HepG2 (cell line): Measurements from ENCODE around the gene KDM4F. TPM values are rescaled to one million over a fixed set of nuclear protein-coding genes. Genes with fewer than 3 reads are reported as not detected.
"Not testable (repeated sequence)": the region's sequence is repeated elsewhere in the genome, so short reads cannot be mapped to it uniquely, and the experiment has no call there.

ENCODE experiments used
- ATAC-seq: fragments of 200-7000 bp; cut with Tn5 transposase; 3 replicates; pipeline ENCODE4 v1.9.1; 2020; ENCODE audit warnings: mild to moderate bottlenecking, moderate library complexity
- Bru-seq: library from RNA; stranded (reverse); fragments of 400-500 nt; gene quantifications from one replicate; lab custom pipeline; 2021; lab: Mats Ljungman, UMichigan
- BruChase-seq, 2 experiments: library from RNA; stranded (reverse); fragments of 400-500 nt; gene quantifications; one replicate each; lab custom pipeline; 2021; lab: Mats Ljungman, UMichigan
- BruUV-seq: library from RNA; stranded (reverse); fragments of 400-500 nt; replicated peaks from 2 replicates; lab custom pipeline; 2021; lab: Mats Ljungman, UMichigan
- CTCF ChIA-PET: fragments of 300-600 bp; formaldehyde crosslinking; extraction: SDS; loops from one replicate; lab custom pipeline; 2021; ENCODE audit warnings: low total read pairs, inconsistent platforms, low intra/inter-chr PET ratio; lab: Yijun Ruan, JAX
- POLR2A ChIA-PET: fragments of 350-600 bp; sonication (Branson Sonifier 250); formaldehyde crosslinking; loops from one replicate; lab custom pipeline; 2020; ENCODE audit warnings: antibody characterized with exemption, inconsistent platforms; lab: Yijun Ruan, JAX
- DNase-seq: peaks from one replicate; pipeline ENCODE4 v3.0.0-alpha.2; 2015; ENCODE audit warnings: low spot score
- FAIRE-seq: peaks from 3 replicates; lab custom pipeline; 2011; peaks lifted over from hg19 to GRCh38; lab: Jason Lieb, UNC
- H2AFZ ChIP-seq: one replicate; pipeline ENCODE4 v1.6.1; 2011; ENCODE audit warnings: low read length, inconsistent platforms
- H3K27ac ChIP-seq: fragments of 300-600 bp; 3 replicates; pipeline ENCODE4 v1.8.0; 2011; ENCODE audit warnings: mixed run types, mild to moderate bottlenecking, mixed read lengths, low read length, inconsistent platforms; ENCODE audit not compliant: insufficient read depth; ENCODE audit errors: extremely low read length
- H3K27me3 ChIP-seq, 2 experiments: fragments of 200-600 bp in 1 of 2; 2 replicates in 1 of 2; 3 replicates in 1 of 2; pipeline versions ENCODE4 v1.6.0 to v1.8.0; 2011; ENCODE audit warnings: low read length in 2 of 2, mild to moderate bottlenecking in 2 of 2, moderate library complexity in 2 of 2, inconsistent platforms in 1 of 2; ENCODE audit not compliant: insufficient read depth in 2 of 2, control insufficient read depth in 1 of 2
- H3K36me3 ChIP-seq, 2 experiments: fragments of 200-600 bp in 1 of 2; replicated peaks in 1 of 2; 2 replicates in 1 of 2; 3 replicates in 1 of 2; pipeline versions ENCODE4 v1.5.1 to v1.8.0; 2011; ENCODE audit warnings: low read length in 2 of 2, inconsistent platforms in 1 of 2; ENCODE audit not compliant: insufficient read depth in 2 of 2, control insufficient read depth in 1 of 2
- H3K4me1 ChIP-seq: 2 replicates; pipeline ENCODE4 v1.5.1; 2012; ENCODE audit warnings: low read length, inconsistent platforms; ENCODE audit not compliant: insufficient read depth
- H3K4me2 ChIP-seq: 2 replicates; pipeline ENCODE4 v1.6.0; 2011; ENCODE audit warnings: low read depth, low read length, inconsistent platforms
- H3K4me3 ChIP-seq, 3 experiments: fragments of 200-600 bp in 1 of 3; sonication (generic), shearing (Covaris generic) in 1 of 3; replicated peaks in 1 of 3; 2 replicates each; pipeline ENCODE4 v1.5.1; 2011 to 2016; ENCODE audit warnings: low read length in 3 of 3, inconsistent platforms in 2 of 3, low read depth in 2 of 3, mild to moderate bottlenecking in 2 of 3, control low read depth in 1 of 3, mixed read lengths in 1 of 3; ENCODE audit not compliant: insufficient read depth in 1 of 3
- H3K79me2 ChIP-seq: one replicate; pipeline ENCODE4 v1.6.1; 2011; ENCODE audit warnings: low read length, inconsistent platforms; ENCODE audit not compliant: insufficient read depth
- H3K9ac ChIP-seq: 2 replicates; pipeline ENCODE4 v1.6.0; 2011; ENCODE audit warnings: mild to moderate bottlenecking, low read depth, low read length, inconsistent platforms; ENCODE audit not compliant: insufficient read depth
- H3K9me3 ChIP-seq: 2 replicates; pipeline ENCODE4 v1.5.1; 2012; ENCODE audit warnings: mild to moderate bottlenecking, low read length
- H4K20me1 ChIP-seq: 2 replicates; pipeline ENCODE4 v1.6.0; 2011; ENCODE audit warnings: inconsistent platforms, mild to moderate bottlenecking, low read length, moderate library complexity; ENCODE audit not compliant: insufficient read depth
- CBFB ChIP-seq: sonication (generic); formaldehyde crosslinking; IDR thresholded peaks from 2 replicates; pipeline ENCODE4 v1.4.0; 2020; ENCODE audit warnings: missing genetic modification reagents
- CHCHD3 ChIP-seq: sonication (generic); formaldehyde crosslinking; IDR thresholded peaks from 2 replicates; pipeline ENCODE4 v1.8.0; 2022; ENCODE audit warnings: mild to moderate bottlenecking, missing genetic modification reagents, moderate library complexity
- CHD2 ChIP-seq: IDR thresholded peaks from 2 replicates; pipeline ENCODE4 v1.6.1; 2011; ENCODE audit warnings: low read depth, low read length, improper control_type of control experiment
- PRMT3 ChIP-seq: sonication (generic); formaldehyde crosslinking; IDR thresholded peaks from 2 replicates; pipeline ENCODE4 v1.8.1; 2022; ENCODE audit warnings: low read depth, mild to moderate bottlenecking, moderate library complexity, missing genetic modification reagents, borderline replicate concordance
- ZMAT3 ChIP-seq: sonication (generic); formaldehyde crosslinking; conservative IDR thresholded peaks from 2 replicates; pipeline ENCODE4 v1.7.0; 2021; ENCODE audit warnings: missing genetic modification reagents
- ZNF263 ChIP-seq: sonication (generic); formaldehyde crosslinking; IDR thresholded peaks from 2 replicates; pipeline ENCODE4 v1.4.0; 2020; ENCODE audit warnings: missing genetic modification reagents
- ZNF558 ChIP-seq: sonication (generic); formaldehyde crosslinking; IDR thresholded peaks from 2 replicates; pipeline ENCODE4 v1.9.0; 2022; ENCODE audit warnings: mild to moderate bottlenecking, missing genetic modification reagents, borderline replicate concordance
- ZNF766 ChIP-seq: sonication (generic); formaldehyde crosslinking; IDR thresholded peaks from 2 replicates; pipeline ENCODE4 v1.5.0; 2020; ENCODE audit warnings: missing genetic modification reagents, borderline replicate concordance
- WGBS: methylation state at CpG from one replicate; pipeline ENCODE4 v1.1.6; 2017; ENCODE audit warnings: low lambda C conversion rate; 5-methylcytosine and 5-hydroxymethylcytosine counted together
- in situ Hi-C: cut with HindIII; loops from 2 replicates; pipeline ENCODE4 v1.10.0; 2017; ENCODE audit warnings: low pct_unique_long_range_greater_than_20kb; ENCODE audit not compliant: extremely low pct_ligation_motif_present
- intact Hi-C: fragments of 100-400 bp; cut with micrococcal nuclease; formaldehyde crosslinking; loops from one replicate; pipeline ENCODE4 v1.10.0; 2022; ENCODE audit not compliant: unreplicated experiment
- long read RNA-seq, 2 experiments: library from RNA in 1 of 2; library from polyadenylated mRNA in 1 of 2; stranded (forward) in 1 of 2; unstranded in 1 of 2; transcript quantifications; one replicate each; pipeline ENCODE4 v2.0.0, GENCODE V29; 2019 to 2022
- polyA minus RNA-seq, 3 experiments: library from RNA; depleted of rRNA, polyadenylated mRNA; stranded (reverse); fragments of >200 nt; gene quantifications; 2 replicates each; pipeline ENCODE4 v1.2.3, GENCODE V29; 2011; ENCODE audit warnings: low replicate concordance in 1 of 3
- polyA plus RNA-seq, 8 experiments: library from polyadenylated mRNA; depleted of rRNA in 3 of 8; stranded (reverse) in 7 of 8; unstranded in 1 of 8; fragments of >200 nt; fragmentation: Illumina TruSeq in 4 of 8; extraction: Trizol in 4 of 8; gene quantifications; 2 replicates each; pipeline versions ENCODE4 v1.2.1 to v1.2.3, GENCODE V29; 2011 to 2016; ENCODE audit warnings: low read depth in 4 of 8, missing spikeins in 1 of 8, mixed read lengths in 1 of 8; ENCODE audit not compliant: insufficient read depth in 1 of 8
- total RNA-seq, 5 experiments: library from RNA; depleted of rRNA; stranded (reverse); fragments of >200 nt; fragmentation: Illumina TruSeq; extraction: Trizol; gene quantifications; 2 replicates each; pipeline ENCODE4 v1.2.3, GENCODE V29; 2016; ENCODE audit warnings: low read depth in 1 of 5

The KDM4F gene
- total RNA-seq (2016; rRNA removed; fragmentation: Illumina TruSeq; extraction: Trizol) (not detected in 2 replicates), polyA plus RNA-seq (2011; rRNA removed) (not detected in 2 replicates), polyA minus RNA-seq (2011; rRNA and poly(A)+ RNA removed; ENCODE audit: low replicate concordance) (not detected in 2 replicates), Bru-seq, nascent RNA (not detected), BruChase-seq, experiment 1, labeled RNA remaining after a 6-hour chase (not detected), BruChase-seq, experiment 2, labeled RNA remaining after a 2-hour chase (not detected)
- not detected in 2 replicates for total RNA-seq (2016; cell fraction: cytosol; rRNA removed; fragmentation: Illumina TruSeq; extraction: Trizol; ENCODE audit: low read depth)
- not detected in 2 replicates for total RNA-seq (2016; cell fraction: insoluble cytoplasmic fraction; rRNA removed; fragmentation: Illumina TruSeq; extraction: Trizol)
- total RNA-seq (2016; cell fraction: membrane; rRNA removed; fragmentation: Illumina TruSeq; extraction: Trizol) = not detected in 2 replicates
- total RNA-seq (2016; cell fraction: nucleus; rRNA removed; fragmentation: Illumina TruSeq; extraction: Trizol) = not detected in 2 replicates
- polyA plus RNA-seq (2011; cell fraction: cytosol; rRNA removed) = not detected in 2 replicates
- polyA plus RNA-seq (2011; cell fraction: nucleus; rRNA removed) = not detected in 2 replicates
- not detected in 2 replicates for polyA plus RNA-seq (2012)
- polyA plus RNA-seq (2016; cell fraction: cytosol; fragmentation: Illumina TruSeq; extraction: Trizol; ENCODE audit: low read depth) = not detected in 2 replicates
- not detected in 2 replicates for polyA plus RNA-seq (2016; cell fraction: insoluble cytoplasmic fraction; fragmentation: Illumina TruSeq; extraction: Trizol; ENCODE audit: low read depth)
- not detected in 2 replicates for polyA plus RNA-seq (2016; cell fraction: membrane; fragmentation: Illumina TruSeq; extraction: Trizol; ENCODE audit: low read depth)
- not detected in 2 replicates for polyA plus RNA-seq (2016; cell fraction: nucleus; fragmentation: Illumina TruSeq; extraction: Trizol; ENCODE audit: insufficient read depth, low read depth)
- polyA minus RNA-seq (2011; cell fraction: cytosol; rRNA and poly(A)+ RNA removed) = not detected in 2 replicates
- polyA minus RNA-seq (2011; cell fraction: nucleus; rRNA and poly(A)+ RNA removed) = not detected in 2 replicates
- long read RNA-seq, experiment 1 = 0 reads
- long read RNA-seq, experiment 2 = 0 reads

GRCh38 chr11:95049122-95049521 is at the start of gene KDM4F:
Gene KDM4F (plus strand): TSS chr11:95049422.
- H3K9ac ChIP-seq, DNase-seq, H3K4me3 ChIP-seq, BruUV-seq, ATAC-seq, FAIRE-seq, in situ Hi-C loops, CTCF ChIA-PET, H3K4me2 ChIP-seq, H4K20me1 ChIP-seq, H3K4me1 ChIP-seq, H3K27ac ChIP-seq, H3K79me2 ChIP-seq, H2AFZ ChIP-seq, intact Hi-C loops, H3K36me3 ChIP-seq, H3K9me3 ChIP-seq, POLR2A ChIA-PET, H3K27me3 ChIP-seq: not testable (repeated sequence)
- WGBS = no CpG with 5 or more reads among the region's 3 CpGs

- ChIA-PET POLR2A (no interaction called here), CTCF (no interaction called here)
- no peaks in the 10 kb centered on the region for H3K4me1 ChIP-seq
- FAIRE-seq (no peak), ATAC-seq (no peak), DNase-seq (no peak)
- H3K9me3 ChIP-seq = no peaks in the 10 kb centered on the region
- no TSS peak for BruUV-seq
- in situ Hi-C loops = no loop called here
- H4K20me1 ChIP-seq = no peaks in the 10 kb centered on the region
- intact Hi-C loops = no loop called here
- H2AFZ ChIP-seq = no peak overlapping the region
- H3K4me2 ChIP-seq = no peak overlapping the region
- no peak overlapping the region for H3K9ac ChIP-seq
- H3K79me2 ChIP-seq = no peaks in the 10 kb centered on the region
- no peak overlapping the region for H3K4me3 ChIP-seq
- no peak for TF ChIP-seq ZNF263 (CRISPR knock-in tag)
- TF ChIP-seq ZNF766 = no peak
- TF ChIP-seq CHCHD3 = no peak
- TF ChIP-seq ZMAT3 = no peak
- TF ChIP-seq CBFB (CRISPR knock-in tag) = no peak
- TF ChIP-seq CHD2 = no peak
- no peak for TF ChIP-seq ZNF558 (CRISPR knock-in tag)
- TF ChIP-seq PRMT3 = no peak
- no peaks in the 10 kb centered on the region for H3K27me3 ChIP-seq
- H3K36me3 ChIP-seq = no peaks in the 10 kb centered on the region
- H3K27ac ChIP-seq = no peak overlapping the region
Measured at GRCh38 chr11:95003716-95004115, 45.5 kb upstream of the KDM4F start.
